H1 (cell line): ENCODE data around the gene POLR3G.

ENCODE experiments used
- BRCA1 ChIP-seq: IDR thresholded peaks from 2 replicates; pipeline ENCODE4 v1.6.1; 2012; ENCODE audit warnings: low read depth, low read length, improper control_type of control experiment
- EP300 ChIP-seq, 2 experiments: IDR thresholded peaks; 1 replicate in 1 of 2; 2 replicates in 1 of 2; pipeline ENCODE4 v1.6.1; 2011 to 2012; ENCODE audit warnings: low read depth in 2 of 2, low read length in 2 of 2, mild to moderate bottlenecking in 2 of 2, borderline replicate concordance in 1 of 2, inconsistent platforms in 1 of 2, moderate library complexity in 1 of 2
- HDAC2 ChIP-seq, 2 experiments: fragments of 300-600 bp in 1 of 2; sonication (generic) in 1 of 2; IDR thresholded peaks; 2 replicates each; pipeline ENCODE4 v1.6.1; 2011 to 2012; ENCODE audit warnings: low read depth in 2 of 2, low read length in 2 of 2, mild to moderate bottlenecking in 2 of 2, moderate library complexity in 2 of 2, borderline replicate concordance in 1 of 2, inconsistent platforms in 1 of 2
- KDM5A ChIP-seq: fragments of 200-600 bp; IDR thresholded peaks from 2 replicates; pipeline ENCODE4 v1.7.1; 2012; ENCODE audit warnings: mild to moderate bottlenecking, low read length, inconsistent platforms, mixed read lengths
- NANOG ChIP-seq: IDR thresholded peaks from 2 replicates; pipeline ENCODE4 v1.6.1; 2011; ENCODE audit warnings: low read length, low read depth, mild to moderate bottlenecking, inconsistent platforms; ENCODE audit not compliant: insufficient read depth, poor library complexity, severe bottlenecking
- POLR2A ChIP-seq, 2 experiments: IDR thresholded peaks; 1 replicate in 1 of 2; 2 replicates in 1 of 2; pipeline ENCODE4 v1.6.1; 2011; ENCODE audit warnings: low read depth in 2 of 2, low read length in 2 of 2, mild to moderate bottlenecking in 2 of 2; ENCODE audit errors: control extremely low read depth in 1 of 2
- RBBP5 ChIP-seq: IDR thresholded peaks from 2 replicates; pipeline ENCODE4 v1.7.1; 2012; ENCODE audit warnings: low read depth, mild to moderate bottlenecking, inconsistent platforms, low read length, moderate library complexity, borderline replicate concordance
- RFX5 ChIP-seq: IDR thresholded peaks from 2 replicates; pipeline ENCODE4 v1.6.1; 2011; ENCODE audit warnings: low read depth, low read length, improper control_type of control experiment, borderline replicate concordance
- SP1 ChIP-seq: IDR thresholded peaks from 2 replicates; pipeline ENCODE4 v1.6.1; 2011; ENCODE audit warnings: low read depth, low read length
- TCF12 ChIP-seq: IDR thresholded peaks from 2 replicates; pipeline ENCODE4 v1.6.1; 2011; ENCODE audit warnings: low read depth, mild to moderate bottlenecking, low read length
- TF ChIP-seq, protein P1 (sequence below), 3 experiments: IDR thresholded peaks; 1 replicate in 2 of 3; 2 replicates in 1 of 3; pipeline versions ENCODE4 v1.5.1 to v1.6.1; 2011; ENCODE audit warnings: low read length in 3 of 3, mild to moderate bottlenecking in 3 of 3, inconsistent platforms in 2 of 3, low read depth in 1 of 3, moderate library complexity in 1 of 3; ENCODE audit not compliant: insufficient read depth in 1 of 3; ENCODE audit errors: control extremely low read depth in 1 of 3
- TF ChIP-seq, protein P2 (sequence below): IDR thresholded peaks from 2 replicates; pipeline ENCODE4 v1.6.1; 2012; ENCODE audit warnings: low read length, inconsistent platforms

- no peak for TF ChIP-seq KDM5A
- TF ChIP-seq NANOG, result no peak
- TF ChIP-seq, protein P1, sequence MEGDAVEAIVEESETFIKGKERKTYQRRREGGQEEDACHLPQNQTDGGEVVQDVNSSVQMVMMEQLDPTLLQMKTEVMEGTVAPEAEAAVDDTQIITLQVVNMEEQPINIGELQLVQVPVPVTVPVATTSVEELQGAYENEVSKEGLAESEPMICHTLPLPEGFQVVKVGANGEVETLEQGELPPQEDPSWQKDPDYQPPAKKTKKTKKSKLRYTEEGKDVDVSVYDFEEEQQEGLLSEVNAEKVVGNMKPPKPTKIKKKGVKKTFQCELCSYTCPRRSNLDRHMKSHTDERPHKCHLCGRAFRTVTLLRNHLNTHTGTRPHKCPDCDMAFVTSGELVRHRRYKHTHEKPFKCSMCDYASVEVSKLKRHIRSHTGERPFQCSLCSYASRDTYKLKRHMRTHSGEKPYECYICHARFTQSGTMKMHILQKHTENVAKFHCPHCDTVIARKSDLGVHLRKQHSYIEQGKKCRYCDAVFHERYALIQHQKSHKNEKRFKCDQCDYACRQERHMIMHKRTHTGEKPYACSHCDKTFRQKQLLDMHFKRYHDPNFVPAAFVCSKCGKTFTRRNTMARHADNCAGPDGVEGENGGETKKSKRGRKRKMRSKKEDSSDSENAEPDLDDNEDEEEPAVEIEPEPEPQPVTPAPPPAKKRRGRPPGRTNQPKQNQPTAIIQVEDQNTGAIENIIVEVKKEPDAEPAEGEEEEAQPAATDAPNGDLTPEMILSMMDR (IDR thresholded peaks at IDR 0.05; ENCODE audit: control extremely low read depth in 1 of 3, insufficient read depth in 1 of 3, low read depth in 1 of 3, low read length in 3 of 3), result no peak
- TF ChIP-seq, protein P2, sequence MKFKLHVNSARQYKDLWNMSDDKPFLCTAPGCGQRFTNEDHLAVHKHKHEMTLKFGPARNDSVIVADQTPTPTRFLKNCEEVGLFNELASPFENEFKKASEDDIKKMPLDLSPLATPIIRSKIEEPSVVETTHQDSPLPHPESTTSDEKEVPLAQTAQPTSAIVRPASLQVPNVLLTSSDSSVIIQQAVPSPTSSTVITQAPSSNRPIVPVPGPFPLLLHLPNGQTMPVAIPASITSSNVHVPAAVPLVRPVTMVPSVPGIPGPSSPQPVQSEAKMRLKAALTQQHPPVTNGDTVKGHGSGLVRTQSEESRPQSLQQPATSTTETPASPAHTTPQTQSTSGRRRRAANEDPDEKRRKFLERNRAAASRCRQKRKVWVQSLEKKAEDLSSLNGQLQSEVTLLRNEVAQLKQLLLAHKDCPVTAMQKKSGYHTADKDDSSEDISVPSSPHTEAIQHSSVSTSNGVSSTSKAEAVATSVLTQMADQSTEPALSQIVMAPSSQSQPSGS, result no peak
- TF ChIP-seq RFX5, result no peak
- no peak for TF ChIP-seq POLR2A (IDR thresholded peaks at IDR 0.05; ENCODE audit: control extremely low read depth in 1 of 2, low read depth in 2 of 2, low read length in 2 of 2)
- TF ChIP-seq BRCA1, result no peak
- TF ChIP-seq EP300 (IDR thresholded peaks at IDR 0.05; ENCODE audit: borderline replicate concordance in 1 of 2, low read depth in 2 of 2, low read length in 2 of 2), result no peak
- TF ChIP-seq RBBP5, result no peak
- no peak for TF ChIP-seq SP1
- no peak for TF ChIP-seq HDAC2 (IDR thresholded peaks at IDR 0.05; ENCODE audit: borderline replicate concordance in 1 of 2, low read depth in 2 of 2, low read length in 2 of 2)
- TF ChIP-seq TCF12, result no peak
Measured at GRCh38 chr5:90495146-90495545, 20.5 kb downstream of the POLR3G start.
